Measurements from ENCODE around the gene TMEM114.
"Not testable (repeated sequence)": the region's sequence is repeated elsewhere in the genome, so short reads cannot be mapped to it uniquely, and the experiment has no call there.

The TMEM114 gene

GRCh38 chr16:8575399-8575798 lies 14.9 kb downstream of the TMEM114 start:
- DNase-seq (ENCODE audit: low read depth in 3 of 3): no peak

- no peak for DNase-seq (ENCODE audit: low read depth in 3 of 3)
Measured at GRCh38 chr16:8572919-8573724, 17.2 kb downstream of the TMEM114 start.

- no peak for DNase-seq (ENCODE audit: low read depth in 3 of 3)
Measured at GRCh38 chr16:8572063-8572918, 18.0 kb downstream of the TMEM114 start.

GRCh38 chr16:8571061-8571596 lies 19.2 kb downstream of the TMEM114 start:
- no peak for DNase-seq (ENCODE audit: low read depth in 3 of 3)

GRCh38 chr16:8570393-8570792 lies 19.9 kb downstream of the TMEM114 start:
- not testable (repeated sequence) for DNase-seq (ENCODE audit: low read depth in 3 of 3)

GRCh38 chr16:8569650-8570346 lies 20.5 kb downstream of the TMEM114 start:
- DNase-seq (ENCODE audit: low read depth in 3 of 3): no peak

- DNase-seq (ENCODE audit: low read depth in 3 of 3): no peak
Measured at GRCh38 chr16:8568231-8568617, 22.1 kb downstream of the TMEM114 start.

- DNase-seq (ENCODE audit: low read depth in 3 of 3): peak; percentile 63 to 67 (median 67)
Measured at GRCh38 chr16:8567355-8568230, 22.7 kb downstream of the TMEM114 start.

GRCh38 chr16:8565498-8565897 lies 24.8 kb downstream of the TMEM114 start:
- no peak for DNase-seq (ENCODE audit: low read depth in 3 of 3)

- no peak for DNase-seq (ENCODE audit: low read depth in 3 of 3)
Measured at GRCh38 chr16:8564934-8565345, 25.4 kb downstream of the TMEM114 start.

- DNase-seq (ENCODE audit: low read depth in 3 of 3): not testable (repeated sequence)
Measured at GRCh38 chr16:8563944-8564540, 26.3 kb downstream of the TMEM114 start.

GRCh38 chr16:8561496-8561895 lies 28.8 kb downstream of the TMEM114 start:
- no peak for DNase-seq (ENCODE audit: low read depth in 3 of 3)

- DNase-seq (ENCODE audit: low read depth in 3 of 3): no peak
Measured at GRCh38 chr16:8555400-8555799, 34.9 kb downstream of the TMEM114 start.

GRCh38 chr16:8554881-8555280 lies 35.4 kb downstream of the TMEM114 start:
- DNase-seq (ENCODE audit: low read depth in 3 of 3): no peak

- no peak for DNase-seq (ENCODE audit: low read depth in 3 of 3)
Measured at GRCh38 chr16:8554022-8554421, 36.3 kb downstream of the TMEM114 start.

GRCh38 chr16:8552487-8553221 lies 37.7 kb downstream of the TMEM114 start:
- DNase-seq (ENCODE audit: low read depth in 3 of 3): no peak

GRCh38 chr16:8551388-8552332 lies 38.7 kb downstream of the TMEM114 start:
- DNase-seq (ENCODE audit: low read depth in 3 of 3): no peak

GRCh38 chr16:8550728-8551387 lies 39.5 kb downstream of the TMEM114 start:
- no peak for DNase-seq (ENCODE audit: low read depth in 3 of 3)

Measured in stimulated activated CD4-positive, alpha-beta T cell treated with anti-CD3 and anti-CD28 coated beads, TNF-alpha, amount 100 ng/mL, for 48 hours (primary cell).